Measurements from ENCODE around the gene HIPK2. TPM values are rescaled to one million over a fixed set of nuclear protein-coding genes. Genes with fewer than 3 reads are reported as not detected.

HIPK2 gene
- total and polyA plus RNA-seq, 2 experiments from 2014 or later, result 7.3 to 16.9 TPM

DNA sequence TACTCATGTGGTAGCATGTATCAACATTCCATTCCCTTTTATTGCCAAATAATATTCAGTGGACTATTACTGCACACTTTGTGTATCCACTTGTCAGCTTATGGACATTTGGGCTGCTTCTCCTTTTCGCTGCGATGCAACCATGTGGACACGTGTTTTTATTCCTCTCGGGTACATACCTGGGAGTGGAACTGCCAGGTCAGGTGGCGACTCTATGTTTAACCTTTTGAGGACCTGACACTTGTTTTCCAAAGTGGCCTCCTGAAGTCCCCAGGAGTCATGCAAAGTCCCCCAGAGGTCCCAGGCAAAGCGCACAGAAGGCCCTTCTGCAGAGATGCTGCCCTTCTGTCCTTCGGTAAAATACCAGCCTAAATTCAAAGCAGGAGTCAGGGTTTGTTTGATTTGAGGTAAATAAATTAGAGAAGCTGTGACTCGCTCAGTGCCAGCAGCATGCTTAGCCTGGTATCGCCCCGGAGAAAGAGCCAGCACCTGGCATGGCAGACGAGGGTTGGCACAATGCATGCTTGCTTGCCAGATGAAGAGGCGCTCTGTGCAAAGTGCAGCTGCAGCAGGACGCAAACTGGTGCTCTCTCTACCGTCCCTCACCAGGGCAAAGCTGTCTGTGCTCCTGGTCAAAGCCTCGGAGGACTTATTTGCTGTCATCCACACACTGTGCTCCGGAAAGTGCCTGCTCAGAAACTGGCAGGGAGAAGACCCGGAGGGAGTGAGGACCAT is 37.8 kb downstream of the HIPK2 start:
- H3K9me3 Mint-ChIP-seq, result no peaks in the 10 kb centered on the region
- Histone ChIP-seq H3K27ac (ENCODE audit: low read depth) (no peak overlapping the region), H3K4me2 (no peak overlapping the region), H3K4me3 (no peak overlapping the region), H3K27me3 (ENCODE audit: insufficient read depth) (no peaks in the 10 kb centered on the region), H3K4me1 (ENCODE audit: insufficient read depth) (peaks cover 2% of the 10 kb centered on the region), H3K79me2 (replicated peaks; ENCODE audit: insufficient read depth) (peaks cover 25% of the 10 kb centered on the region), H3F3A (replicated peaks; ENCODE audit: low read depth) (no peaks in the 10 kb centered on the region), H3K36me3 (ENCODE audit: insufficient read depth) (no peaks in the 10 kb centered on the region), H2AFZ (no peak overlapping the region), H4K20me1 (replicated peaks; ENCODE audit: insufficient read depth) (no peaks in the 10 kb centered on the region), H3K9me2 (ENCODE audit: insufficient read depth) (no peaks in the 10 kb centered on the region)
- ATAC-seq (no peak), DNase-seq (ENCODE audit: low spot score) (no peak)
- TF ChIP-seq EZH2phosphoT487 (IDR thresholded peaks at IDR 0.05; ENCODE audit: unreplicated experiment), result no peak
- TF ChIP-seq, protein P1, sequence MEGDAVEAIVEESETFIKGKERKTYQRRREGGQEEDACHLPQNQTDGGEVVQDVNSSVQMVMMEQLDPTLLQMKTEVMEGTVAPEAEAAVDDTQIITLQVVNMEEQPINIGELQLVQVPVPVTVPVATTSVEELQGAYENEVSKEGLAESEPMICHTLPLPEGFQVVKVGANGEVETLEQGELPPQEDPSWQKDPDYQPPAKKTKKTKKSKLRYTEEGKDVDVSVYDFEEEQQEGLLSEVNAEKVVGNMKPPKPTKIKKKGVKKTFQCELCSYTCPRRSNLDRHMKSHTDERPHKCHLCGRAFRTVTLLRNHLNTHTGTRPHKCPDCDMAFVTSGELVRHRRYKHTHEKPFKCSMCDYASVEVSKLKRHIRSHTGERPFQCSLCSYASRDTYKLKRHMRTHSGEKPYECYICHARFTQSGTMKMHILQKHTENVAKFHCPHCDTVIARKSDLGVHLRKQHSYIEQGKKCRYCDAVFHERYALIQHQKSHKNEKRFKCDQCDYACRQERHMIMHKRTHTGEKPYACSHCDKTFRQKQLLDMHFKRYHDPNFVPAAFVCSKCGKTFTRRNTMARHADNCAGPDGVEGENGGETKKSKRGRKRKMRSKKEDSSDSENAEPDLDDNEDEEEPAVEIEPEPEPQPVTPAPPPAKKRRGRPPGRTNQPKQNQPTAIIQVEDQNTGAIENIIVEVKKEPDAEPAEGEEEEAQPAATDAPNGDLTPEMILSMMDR (conservative IDR thresholded peaks at IDR 0.05; ENCODE audit: low read depth in 2 of 2), result no peak
- TF ChIP-seq NANOG (IDR thresholded peaks at IDR 0.05; ENCODE audit: borderline replicate concordance), result no peak
- no peak for TF ChIP-seq STAT1 (IDR thresholded peaks at IDR 0.05; ENCODE audit: unreplicated experiment)
- TF ChIP-seq, protein P2, sequence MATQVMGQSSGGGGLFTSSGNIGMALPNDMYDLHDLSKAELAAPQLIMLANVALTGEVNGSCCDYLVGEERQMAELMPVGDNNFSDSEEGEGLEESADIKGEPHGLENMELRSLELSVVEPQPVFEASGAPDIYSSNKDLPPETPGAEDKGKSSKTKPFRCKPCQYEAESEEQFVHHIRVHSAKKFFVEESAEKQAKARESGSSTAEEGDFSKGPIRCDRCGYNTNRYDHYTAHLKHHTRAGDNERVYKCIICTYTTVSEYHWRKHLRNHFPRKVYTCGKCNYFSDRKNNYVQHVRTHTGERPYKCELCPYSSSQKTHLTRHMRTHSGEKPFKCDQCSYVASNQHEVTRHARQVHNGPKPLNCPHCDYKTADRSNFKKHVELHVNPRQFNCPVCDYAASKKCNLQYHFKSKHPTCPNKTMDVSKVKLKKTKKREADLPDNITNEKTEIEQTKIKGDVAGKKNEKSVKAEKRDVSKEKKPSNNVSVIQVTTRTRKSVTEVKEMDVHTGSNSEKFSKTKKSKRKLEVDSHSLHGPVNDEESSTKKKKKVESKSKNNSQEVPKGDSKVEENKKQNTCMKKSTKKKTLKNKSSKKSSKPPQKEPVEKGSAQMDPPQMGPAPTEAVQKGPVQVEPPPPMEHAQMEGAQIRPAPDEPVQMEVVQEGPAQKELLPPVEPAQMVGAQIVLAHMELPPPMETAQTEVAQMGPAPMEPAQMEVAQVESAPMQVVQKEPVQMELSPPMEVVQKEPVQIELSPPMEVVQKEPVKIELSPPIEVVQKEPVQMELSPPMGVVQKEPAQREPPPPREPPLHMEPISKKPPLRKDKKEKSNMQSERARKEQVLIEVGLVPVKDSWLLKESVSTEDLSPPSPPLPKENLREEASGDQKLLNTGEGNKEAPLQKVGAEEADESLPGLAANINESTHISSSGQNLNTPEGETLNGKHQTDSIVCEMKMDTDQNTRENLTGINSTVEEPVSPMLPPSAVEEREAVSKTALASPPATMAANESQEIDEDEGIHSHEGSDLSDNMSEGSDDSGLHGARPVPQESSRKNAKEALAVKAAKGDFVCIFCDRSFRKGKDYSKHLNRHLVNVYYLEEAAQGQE (IDR thresholded peaks at IDR 0.05; ENCODE audit: unreplicated experiment), result no peak
- no peak for TF ChIP-seq ZNF114 (CRISPR knock-in tag; IDR thresholded peaks at IDR 0.05)
- no peak for TF ChIP-seq POLR2AphosphoS5 (IDR thresholded peaks at IDR 0.05; ENCODE audit: low read depth)
- TF ChIP-seq, protein P3, sequence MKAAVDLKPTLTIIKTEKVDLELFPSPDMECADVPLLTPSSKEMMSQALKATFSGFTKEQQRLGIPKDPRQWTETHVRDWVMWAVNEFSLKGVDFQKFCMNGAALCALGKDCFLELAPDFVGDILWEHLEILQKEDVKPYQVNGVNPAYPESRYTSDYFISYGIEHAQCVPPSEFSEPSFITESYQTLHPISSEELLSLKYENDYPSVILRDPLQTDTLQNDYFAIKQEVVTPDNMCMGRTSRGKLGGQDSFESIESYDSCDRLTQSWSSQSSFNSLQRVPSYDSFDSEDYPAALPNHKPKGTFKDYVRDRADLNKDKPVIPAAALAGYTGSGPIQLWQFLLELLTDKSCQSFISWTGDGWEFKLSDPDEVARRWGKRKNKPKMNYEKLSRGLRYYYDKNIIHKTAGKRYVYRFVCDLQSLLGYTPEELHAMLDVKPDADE (IDR thresholded peaks at IDR 0.05), result no peak
- TF ChIP-seq CREB1 (CRISPR knock-in tag; IDR thresholded peaks at IDR 0.05; ENCODE audit: low read depth), result no peak
- no peak for TF ChIP-seq EZH2 (IDR thresholded peaks at IDR 0.05; ENCODE audit: low read depth, unreplicated experiment)
- TF ChIP-seq, protein P4, sequence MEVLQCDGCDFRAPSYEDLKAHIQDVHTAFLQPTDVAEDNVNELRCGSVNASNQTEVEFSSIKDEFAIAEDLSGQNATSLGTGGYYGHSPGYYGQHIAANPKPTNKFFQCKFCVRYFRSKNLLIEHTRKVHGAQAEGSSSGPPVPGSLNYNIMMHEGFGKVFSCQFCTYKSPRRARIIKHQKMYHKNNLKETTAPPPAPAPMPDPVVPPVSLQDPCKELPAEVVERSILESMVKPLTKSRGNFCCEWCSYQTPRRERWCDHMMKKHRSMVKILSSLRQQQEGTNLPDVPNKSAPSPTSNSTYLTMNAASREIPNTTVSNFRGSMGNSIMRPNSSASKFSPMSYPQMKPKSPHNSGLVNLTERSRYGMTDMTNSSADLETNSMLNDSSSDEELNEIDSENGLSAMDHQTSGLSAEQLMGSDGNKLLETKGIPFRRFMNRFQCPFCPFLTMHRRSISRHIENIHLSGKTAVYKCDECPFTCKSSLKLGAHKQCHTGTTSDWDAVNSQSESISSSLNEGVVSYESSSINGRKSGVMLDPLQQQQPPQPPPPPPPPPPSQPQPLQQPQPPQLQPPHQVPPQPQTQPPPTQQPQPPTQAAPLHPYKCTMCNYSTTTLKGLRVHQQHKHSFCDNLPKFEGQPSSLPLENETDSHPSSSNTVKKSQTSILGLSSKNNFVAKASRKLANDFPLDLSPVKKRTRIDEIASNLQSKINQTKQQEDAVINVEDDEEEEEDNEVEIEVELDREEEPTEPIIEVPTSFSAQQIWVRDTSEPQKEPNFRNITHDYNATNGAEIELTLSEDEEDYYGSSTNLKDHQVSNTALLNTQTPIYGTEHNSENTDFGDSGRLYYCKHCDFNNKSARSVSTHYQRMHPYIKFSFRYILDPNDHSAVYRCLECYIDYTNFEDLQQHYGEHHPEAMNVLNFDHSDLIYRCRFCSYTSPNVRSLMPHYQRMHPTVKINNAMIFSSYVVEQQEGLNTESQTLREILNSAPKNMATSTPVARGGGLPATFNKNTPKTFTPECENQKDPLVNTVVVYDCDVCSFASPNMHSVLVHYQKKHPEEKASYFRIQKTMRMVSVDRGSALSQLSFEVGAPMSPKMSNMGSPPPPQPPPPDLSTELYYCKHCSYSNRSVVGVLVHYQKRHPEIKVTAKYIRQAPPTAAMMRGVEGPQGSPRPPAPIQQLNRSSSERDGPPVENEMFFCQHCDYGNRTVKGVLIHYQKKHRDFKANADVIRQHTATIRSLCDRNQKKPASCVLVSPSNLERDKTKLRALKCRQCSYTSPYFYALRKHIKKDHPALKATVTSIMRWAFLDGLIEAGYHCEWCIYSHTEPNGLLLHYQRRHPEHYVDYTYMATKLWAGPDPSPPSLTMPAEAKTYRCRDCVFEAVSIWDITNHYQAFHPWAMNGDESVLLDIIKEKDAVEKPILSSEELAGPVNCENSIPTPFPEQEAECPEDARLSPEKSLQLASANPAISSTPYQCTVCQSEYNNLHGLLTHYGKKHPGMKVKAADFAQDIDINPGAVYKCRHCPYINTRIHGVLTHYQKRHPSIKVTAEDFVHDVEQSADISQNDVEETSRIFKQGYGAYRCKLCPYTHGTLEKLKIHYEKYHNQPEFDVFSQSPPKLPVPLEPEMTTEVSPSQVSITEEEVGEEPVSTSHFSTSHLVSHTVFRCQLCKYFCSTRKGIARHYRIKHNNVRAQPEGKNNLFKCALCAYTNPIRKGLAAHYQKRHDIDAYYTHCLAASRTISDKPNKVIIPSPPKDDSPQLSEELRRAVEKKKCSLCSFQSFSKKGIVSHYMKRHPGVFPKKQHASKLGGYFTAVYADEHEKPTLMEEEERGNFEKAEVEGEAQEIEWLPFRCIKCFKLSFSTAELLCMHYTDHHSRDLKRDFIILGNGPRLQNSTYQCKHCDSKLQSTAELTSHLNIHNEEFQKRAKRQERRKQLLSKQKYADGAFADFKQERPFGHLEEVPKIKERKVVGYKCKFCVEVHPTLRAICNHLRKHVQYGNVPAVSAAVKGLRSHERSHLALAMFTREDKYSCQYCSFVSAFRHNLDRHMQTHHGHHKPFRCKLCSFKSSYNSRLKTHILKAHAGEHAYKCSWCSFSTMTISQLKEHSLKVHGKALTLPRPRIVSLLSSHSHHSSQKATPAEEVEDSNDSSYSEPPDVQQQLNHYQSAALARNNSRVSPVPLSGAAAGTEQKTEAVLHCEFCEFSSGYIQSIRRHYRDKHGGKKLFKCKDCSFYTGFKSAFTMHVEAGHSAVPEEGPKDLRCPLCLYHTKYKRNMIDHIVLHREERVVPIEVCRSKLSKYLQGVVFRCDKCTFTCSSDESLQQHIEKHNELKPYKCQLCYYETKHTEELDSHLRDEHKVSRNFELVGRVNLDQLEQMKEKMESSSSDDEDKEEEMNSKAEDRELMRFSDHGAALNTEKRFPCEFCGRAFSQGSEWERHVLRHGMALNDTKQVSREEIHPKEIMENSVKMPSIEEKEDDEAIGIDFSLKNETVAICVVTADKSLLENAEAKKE (CRISPR knock-in tag; IDR thresholded peaks at IDR 0.05), result no peak
- no peak for TF ChIP-seq ZNF331 (CRISPR knock-in tag; IDR thresholded peaks at IDR 0.05; ENCODE audit: low read depth)
- no peak for TF ChIP-seq JUNB (IDR thresholded peaks at IDR 0.05; ENCODE audit: unreplicated experiment)
- H3K4me3 Mint-ChIP-seq, result no peak overlapping the region
- no peaks in the 10 kb centered on the region; the same call in 2 of the 3 replicates for H3K36me3 Mint-ChIP-seq (ENCODE audit: low read depth)
- no peak overlapping the region; the same call in 1 of the 2 replicates for H3K27ac Mint-ChIP-seq
- peaks cover 5% of the 10 kb centered on the region for H3K27me3 Mint-ChIP-seq (ENCODE audit: insufficient read depth, low read depth, poor library complexity)
- peaks cover 28% of the 10 kb centered on the region for H3K4me1 Mint-ChIP-seq

Measured in GM23338 (cell line).